ENCODE data around the gene DIAPH1. TPM values are rescaled to one million over a fixed set of nuclear protein-coding genes. Genes with fewer than 3 reads are reported as not detected.
A peak's percentile ranks its signal among the peaks of the same experiment; 100 is the strongest.

DIAPH1 gene
- total RNA-seq, 1 donor from 2014 or later, result 64.1 TPM

DNA sequence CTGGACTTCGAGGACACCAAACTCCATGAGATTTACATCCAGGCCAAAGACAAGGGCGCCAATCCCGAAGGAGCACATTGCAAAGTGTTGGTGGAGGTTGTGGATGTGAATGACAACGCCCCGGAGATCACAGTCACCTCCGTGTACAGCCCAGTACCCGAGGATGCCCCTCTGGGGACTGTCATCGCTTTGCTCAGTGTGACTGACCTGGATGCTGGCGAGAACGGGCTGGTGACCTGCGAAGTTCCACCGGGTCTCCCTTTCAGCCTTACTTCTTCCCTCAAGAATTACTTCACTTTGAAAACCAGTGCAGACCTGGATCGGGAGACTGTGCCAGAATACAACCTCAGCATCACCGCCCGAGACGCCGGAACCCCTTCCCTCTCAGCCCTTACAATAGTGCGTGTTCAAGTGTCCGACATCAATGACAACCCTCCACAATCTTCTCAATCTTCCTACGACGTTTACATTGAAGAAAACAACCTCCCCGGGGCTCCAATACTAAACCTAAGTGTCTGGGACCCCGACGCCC lies 141.7 kb downstream of the DIAPH1 start:
- peak overlapping the region; percentile 96 for H3K27ac ChIP-seq
- TF ChIP-seq POLR2AphosphoS5 (IDR thresholded peaks at IDR 0.05; ENCODE audit: insufficient read depth in 1 of 2, low read depth in 1 of 2) (no peak), POLR2A (IDR thresholded peaks at IDR 0.05) (no peak)
- TF ChIP-seq, protein P1, sequence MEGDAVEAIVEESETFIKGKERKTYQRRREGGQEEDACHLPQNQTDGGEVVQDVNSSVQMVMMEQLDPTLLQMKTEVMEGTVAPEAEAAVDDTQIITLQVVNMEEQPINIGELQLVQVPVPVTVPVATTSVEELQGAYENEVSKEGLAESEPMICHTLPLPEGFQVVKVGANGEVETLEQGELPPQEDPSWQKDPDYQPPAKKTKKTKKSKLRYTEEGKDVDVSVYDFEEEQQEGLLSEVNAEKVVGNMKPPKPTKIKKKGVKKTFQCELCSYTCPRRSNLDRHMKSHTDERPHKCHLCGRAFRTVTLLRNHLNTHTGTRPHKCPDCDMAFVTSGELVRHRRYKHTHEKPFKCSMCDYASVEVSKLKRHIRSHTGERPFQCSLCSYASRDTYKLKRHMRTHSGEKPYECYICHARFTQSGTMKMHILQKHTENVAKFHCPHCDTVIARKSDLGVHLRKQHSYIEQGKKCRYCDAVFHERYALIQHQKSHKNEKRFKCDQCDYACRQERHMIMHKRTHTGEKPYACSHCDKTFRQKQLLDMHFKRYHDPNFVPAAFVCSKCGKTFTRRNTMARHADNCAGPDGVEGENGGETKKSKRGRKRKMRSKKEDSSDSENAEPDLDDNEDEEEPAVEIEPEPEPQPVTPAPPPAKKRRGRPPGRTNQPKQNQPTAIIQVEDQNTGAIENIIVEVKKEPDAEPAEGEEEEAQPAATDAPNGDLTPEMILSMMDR (IDR thresholded peaks at IDR 0.05), result no peak

DNA sequence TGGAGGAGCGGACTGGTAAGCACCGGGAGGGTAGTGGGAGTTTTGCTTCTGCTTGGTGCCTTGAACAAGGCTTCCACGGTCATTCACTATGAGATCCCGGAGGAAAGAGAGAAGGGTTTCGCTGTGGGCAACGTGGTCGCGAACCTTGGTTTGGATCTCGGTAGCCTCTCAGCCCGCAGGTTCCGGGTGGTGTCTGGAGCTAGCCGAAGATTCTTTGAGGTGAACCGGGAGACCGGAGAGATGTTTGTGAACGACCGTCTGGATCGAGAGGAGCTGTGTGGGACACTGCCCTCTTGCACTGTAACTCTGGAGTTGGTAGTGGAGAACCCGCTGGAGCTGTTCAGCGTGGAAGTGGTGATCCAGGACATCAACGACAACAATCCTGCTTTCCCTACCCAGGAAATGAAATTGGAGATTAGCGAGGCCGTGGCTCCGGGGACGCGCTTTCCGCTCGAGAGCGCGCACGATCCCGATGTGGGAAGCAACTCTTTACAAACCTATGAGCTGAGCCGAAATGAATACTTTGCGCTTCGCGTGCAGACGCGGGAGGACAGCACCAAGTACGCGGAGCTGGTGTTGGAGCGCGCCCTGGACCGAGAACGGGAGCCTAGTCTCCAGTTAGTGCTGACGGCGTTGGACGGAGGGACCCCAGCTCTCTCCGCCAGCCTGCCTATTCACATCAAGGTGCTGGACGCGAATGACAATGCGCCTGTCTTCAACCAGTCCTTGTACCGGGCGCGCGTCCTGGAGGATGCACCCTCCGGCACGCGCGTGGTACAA lies 142.5 kb downstream of the DIAPH1 start:
- intact Hi-C loops (cut with DNase I), result loop anchor here (2.0 kb wide), 1 partner anchor 50 kb away; no protein-coding TSS in a partner anchor
- no peak for DNase-seq (ENCODE audit: extremely low spot score in 2 of 2)
- TF ChIP-seq POLR2AphosphoS5 (IDR thresholded peaks at IDR 0.05; ENCODE audit: insufficient read depth in 1 of 2, low read depth in 1 of 2), result peak in 1 of 2 donors; percentile 70
- TF ChIP-seq POLR2A (IDR thresholded peaks at IDR 0.05), result peak in 1 of 2 donors; percentile 23
- TF ChIP-seq, protein P1 (IDR thresholded peaks at IDR 0.05), result peak in 1 of 3 experiments; percentile 5
- peaks cover 47% of the 10 kb centered on the region for H3K4me1 ChIP-seq
- peak overlapping the region; percentile 96 for H3K27ac ChIP-seq
- peaks cover 0 to 8% of the 10 kb centered on the region in 2 donors for H3K36me3 ChIP-seq
- no peaks in the 10 kb centered on the region for H3K9me3 ChIP-seq
- H3K4me3 ChIP-seq, result peak overlapping the region; percentile 71 to 76
- H3K27me3 ChIP-seq, result no peaks in the 10 kb centered on the region

More for the DNA sequence above, 141.7 kb downstream of the DIAPH1 start:
- peaks cover 55% of the 10 kb centered on the region for H3K4me1 ChIP-seq
- no peak for DNase-seq (ENCODE audit: extremely low spot score in 2 of 2)
- intact Hi-C loops (cut with DNase I), result loop anchor here (2.0 kb wide), 1 partner anchor 50 kb away; no protein-coding TSS in a partner anchor
- no peaks in the 10 kb centered on the region for H3K27me3 ChIP-seq
- H3K4me3 ChIP-seq, result peak overlapping the region; percentile 71 to 76
- H3K9me3 ChIP-seq, result no peaks in the 10 kb centered on the region
- peaks cover 0 to 8% of the 10 kb centered on the region in 2 donors for H3K36me3 ChIP-seq

DNA sequence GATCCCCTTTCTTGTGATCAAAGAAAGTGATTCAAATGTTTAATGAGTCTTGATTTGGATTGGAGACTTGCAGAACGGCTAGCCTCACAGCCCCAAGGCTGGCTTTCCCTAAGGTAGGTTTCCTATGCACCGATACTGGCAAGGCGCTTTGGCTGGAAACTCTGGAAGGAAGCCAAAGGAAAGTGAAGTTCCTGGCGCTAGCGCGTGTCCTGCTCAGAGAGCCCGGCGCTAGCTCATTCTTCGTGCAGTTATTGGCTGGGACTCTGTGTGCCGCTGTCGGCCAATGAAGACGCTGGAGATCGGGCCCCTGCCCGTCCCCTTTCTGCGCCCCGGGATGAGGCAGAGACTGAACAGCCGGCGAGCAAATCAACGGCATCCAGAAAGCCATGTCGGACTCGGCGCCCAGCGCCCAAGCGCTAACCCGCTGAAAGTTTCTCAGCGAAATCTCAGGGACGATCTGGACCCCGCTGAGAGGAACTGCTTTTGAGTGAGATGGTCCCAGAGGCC lies 143.1 kb downstream of the DIAPH1 start, which contains the start of gene PCDHGC3:
PCDHGC3 (plus strand) TSS at position 342 of the 507 bp plus-strand sequence; CDS start at position 493, 151 bp downstream.
- H3K36me3 ChIP-seq, result peaks cover 0 to 5% of the 10 kb centered on the region in 2 donors
- peak in 1 of 2 donors; percentile 97 for DNase-seq (ENCODE audit: extremely low spot score in 2 of 2)
- TF ChIP-seq POLR2A (IDR thresholded peaks at IDR 0.05), result peak in 1 of 2 donors; percentile 73
- TF ChIP-seq, protein P1 (IDR thresholded peaks at IDR 0.05), result peak; percentile 26 to 65 (median 37)
- peak; percentile 84 to 93 for TF ChIP-seq POLR2AphosphoS5 (IDR thresholded peaks at IDR 0.05; ENCODE audit: insufficient read depth in 1 of 2, low read depth in 1 of 2)
- intact Hi-C loops (cut with DNase I), result loop anchor here (2.0 kb wide), 1 partner anchor 51 kb away; no protein-coding TSS in a partner anchor
- H3K4me1 ChIP-seq, result peaks cover 41% of the 10 kb centered on the region
- H3K27me3 ChIP-seq, result no peaks in the 10 kb centered on the region
- peak within 1 kb of the TSS; percentile 71 to 76 for H3K4me3 ChIP-seq
- no peaks in the 10 kb centered on the region for H3K9me3 ChIP-seq
- peak within 1 kb of the TSS; percentile 96 for H3K27ac ChIP-seq

DNA sequence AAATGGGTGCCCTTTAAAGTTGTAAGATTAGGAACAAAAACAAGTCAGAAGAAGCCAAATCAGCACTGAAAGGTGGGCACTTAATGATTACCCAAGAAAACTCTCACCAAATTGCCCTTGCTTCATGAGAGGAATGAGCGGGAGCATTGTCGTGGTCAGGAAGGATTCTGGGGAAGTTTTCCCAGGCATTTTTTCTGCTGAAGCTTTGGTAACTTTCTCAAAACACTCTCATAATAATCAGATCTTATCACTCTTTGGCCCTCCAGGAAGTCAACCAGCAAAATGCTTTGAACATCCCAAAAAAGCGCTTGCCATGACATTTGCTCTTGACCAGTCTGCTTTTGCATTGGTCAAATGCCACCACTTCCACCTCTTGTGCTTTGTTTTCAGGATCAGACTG lies 153.4 kb downstream of the DIAPH1 start:
- no peak overlapping the region for H3K4me3 ChIP-seq
- no peaks in the 10 kb centered on the region for H3K36me3 ChIP-seq
- H3K9me3 ChIP-seq, result no peaks in the 10 kb centered on the region
- no peaks in the 10 kb centered on the region for H3K27me3 ChIP-seq
- TF ChIP-seq, protein P1 (IDR thresholded peaks at IDR 0.05), result no peak
- TF ChIP-seq POLR2A (IDR thresholded peaks at IDR 0.05) (no peak), POLR2AphosphoS5 (IDR thresholded peaks at IDR 0.05; ENCODE audit: insufficient read depth in 1 of 2, low read depth in 1 of 2) (no peak)
- H3K27ac ChIP-seq, result no peak overlapping the region
- H3K4me1 ChIP-seq, result no peaks in the 10 kb centered on the region
- no peak for DNase-seq (ENCODE audit: extremely low spot score in 2 of 2)
- intact Hi-C loops (cut with DNase I), result no loop called here

Small RNAs within 50 kb of the gene (small RNA-seq; reads per million reads assigned to genes)
- gene RPS27AP10, result not detected

Other genes starting within 250 kb of the DIAPH1 start
- 5.4 TPM for gene PCDHGB3, start 248.8 kb downstream of the DIAPH1 start, total RNA-seq
- 6.4 TPM for gene PCDHGA6, start 245.1 kb downstream of the DIAPH1 start, total RNA-seq
- 5.2 TPM for gene PCDHGA7, start 236.3 kb downstream of the DIAPH1 start, total RNA-seq
- 10.3 TPM for gene PCDHGB4, start 231.3 kb downstream of the DIAPH1 start, total RNA-seq
- gene PCDHGA8, start 226.4 kb downstream of the DIAPH1 start, total RNA-seq, result 6.4 TPM
- 15.0 TPM for gene PCDHGB5, start 221.1 kb downstream of the DIAPH1 start, total RNA-seq
- 8.8 TPM for gene PCDHGA9, start 216.2 kb downstream of the DIAPH1 start, total RNA-seq
- gene PCDHGB6, start 211.0 kb downstream of the DIAPH1 start, total RNA-seq, result 12.5 TPM
- 10.6 TPM for gene PCDHGA10, start 206.0 kb downstream of the DIAPH1 start, total RNA-seq
- 14.2 TPM for gene PCDHGB7, start 201.3 kb downstream of the DIAPH1 start, total RNA-seq
- gene PCDHGA11, start 197.9 kb downstream of the DIAPH1 start, total RNA-seq, result 6.6 TPM
- gene PCDHGA12, start 188.5 kb downstream of the DIAPH1 start, total RNA-seq, result 10.6 TPM
- 78.3 TPM for gene PCDHGC3, start 143.0 kb downstream of the DIAPH1 start, total RNA-seq
- 4.9 TPM for gene PCDHGC4, start 134.0 kb downstream of the DIAPH1 start, total RNA-seq
- 3.4 TPM for gene PCDHGC5, start 129.9 kb downstream of the DIAPH1 start, total RNA-seq
- 44.7 TPM for gene HDAC3, start 17.8 kb upstream of the DIAPH1 start, total RNA-seq
- gene RELL2, start 18.0 kb upstream of the DIAPH1 start, total RNA-seq, result 5.6 TPM
- 42.2 TPM for gene FCHSD1, start 32.4 kb upstream of the DIAPH1 start, total RNA-seq
- 13.3 TPM for gene ARAP3, start 63.2 kb upstream of the DIAPH1 start, total RNA-seq

All from vagina (tissue), 2 donors.